ENCODE measurements around the gene NAA60. TPM values are rescaled to one million over a fixed set of nuclear protein-coding genes. Genes with fewer than 3 reads are reported as not detected.

Gene NAA60
- total and polyA plus RNA-seq, 8 donors, result 25.3 to 155 (median 54.9) TPM

- intact Hi-C loops (cut with DNase I; ENCODE audit: low total_unique reads), result no loop called here
- 86 to 92% (median 91%) methylated on average over 16 to 20 of the region's 20 CpGs for WGBS, 5 donors
- H3K27ac ChIP-seq, result no peak overlapping the region
- H3K4me3 ChIP-seq, result no peak overlapping the region
- H3K9me3 ChIP-seq, result no peaks in the 10 kb centered on the region
- peaks cover 0 to 4% (median 1%) of the 10 kb centered on the region in 4 donors for H3K4me1 ChIP-seq
- H3K27me3 ChIP-seq, result no peaks in the 10 kb centered on the region
- no peak for TF ChIP-seq EP300 (IDR thresholded peaks at IDR 0.05)
- TF ChIP-seq POLR2AphosphoS5 (IDR thresholded peaks at IDR 0.05), result no peak
- TF ChIP-seq POLR2A (IDR thresholded peaks at IDR 0.05), result no peak
- TF ChIP-seq CTCF (IDR thresholded peaks at IDR 0.05), result no peak
- peaks cover 57 to 73% (median 73%) of the 10 kb centered on the region in 4 donors for H3K36me3 ChIP-seq
- DNase-seq, result no peak
Measured at GRCh38 chr16:3485821-3486505, 42.5 kb downstream of the NAA60 start.

- H3K4me3 ChIP-seq, result no peak overlapping the region
- intact Hi-C loops (cut with DNase I; ENCODE audit: low total_unique reads), result no loop called here
- H3K27ac ChIP-seq, result no peak overlapping the region
- DNase-seq, result no peak
- H3K4me1 ChIP-seq, result peaks cover 0 to 11% (median 7%) of the 10 kb centered on the region in 4 donors
- WGBS, 5 donors, result 91 to 94% (median 92%) methylated on average over 16 to 24 of the region's 24 CpGs
- no peaks in the 10 kb centered on the region for H3K27me3 ChIP-seq
- no peak for TF ChIP-seq CTCF (IDR thresholded peaks at IDR 0.05)
- TF ChIP-seq POLR2AphosphoS5 (IDR thresholded peaks at IDR 0.05), result no peak
- no peak for TF ChIP-seq POLR2A (IDR thresholded peaks at IDR 0.05)
- TF ChIP-seq EP300 (IDR thresholded peaks at IDR 0.05), result no peak
- no peaks in the 10 kb centered on the region for H3K9me3 ChIP-seq
- H3K36me3 ChIP-seq, result peaks cover 52 to 66% (median 66%) of the 10 kb centered on the region in 4 donors
Measured at GRCh38 chr16:3486506-3487215, 43.2 kb downstream of the NAA60 start.

- H3K27me3 ChIP-seq, result no peaks in the 10 kb centered on the region
- 84 to 86% (median 86%) methylated on average over 19 to 24 of the region's 24 CpGs for WGBS, 5 donors
- peaks cover 41 to 55% (median 55%) of the 10 kb centered on the region in 4 donors for H3K36me3 ChIP-seq
- H3K27ac ChIP-seq, result no peak overlapping the region
- TF ChIP-seq POLR2AphosphoS5 (IDR thresholded peaks at IDR 0.05) (no peak), EP300 (IDR thresholded peaks at IDR 0.05) (no peak), POLR2A (IDR thresholded peaks at IDR 0.05) (no peak), CTCF (IDR thresholded peaks at IDR 0.05) (no peak)
- intact Hi-C loops (cut with DNase I; ENCODE audit: low total_unique reads), result no loop called here
- peaks cover 0 to 12% (median 8%) of the 10 kb centered on the region in 4 donors for H3K4me1 ChIP-seq
- DNase-seq, result no peak
- H3K9me3 ChIP-seq, result no peaks in the 10 kb centered on the region
- H3K4me3 ChIP-seq, result no peak overlapping the region
Measured at GRCh38 chr16:3487521-3488410, 44.3 kb downstream of the NAA60 start.

- intact Hi-C loops (cut with DNase I; ENCODE audit: low total_unique reads), result no loop called here
- no peak overlapping the region for H3K4me3 ChIP-seq
- DNase-seq, result no peak
- no peaks in the 10 kb centered on the region for H3K27me3 ChIP-seq
- no peak overlapping the region for H3K27ac ChIP-seq
- H3K36me3 ChIP-seq, result peaks cover 31 to 45% (median 45%) of the 10 kb centered on the region in 4 donors
- no peaks in the 10 kb centered on the region for H3K9me3 ChIP-seq
- H3K4me1 ChIP-seq, result peaks cover 0 to 12% (median 8%) of the 10 kb centered on the region in 4 donors
- 72 to 82% (median 79%) methylated on average over 9 of the region's 13 CpGs for WGBS, 5 donors
- TF ChIP-seq POLR2A (IDR thresholded peaks at IDR 0.05) (no peak), EP300 (IDR thresholded peaks at IDR 0.05) (no peak), POLR2AphosphoS5 (IDR thresholded peaks at IDR 0.05) (no peak), CTCF (IDR thresholded peaks at IDR 0.05) (no peak)
Measured at GRCh38 chr16:3488801-3489200, 45.3 kb downstream of the NAA60 start.

Measured in stomach (tissue), 9 donors.